ENCODE results near the gene TLCD2. TPM values are rescaled to one million over a fixed set of nuclear protein-coding genes. Genes with fewer than 3 reads are reported as not detected.
"Not testable (repeated sequence)": the region's sequence is repeated elsewhere in the genome, so short reads cannot be mapped to it uniquely, and the experiment has no call there.

Gene TLCD2
- total RNA-seq, 5 donors from 2014 or later (not counting 1 experiment from before 2014, with no cell fraction given) = 0.25 to 0.82 (median 0.59) TPM

DNA sequence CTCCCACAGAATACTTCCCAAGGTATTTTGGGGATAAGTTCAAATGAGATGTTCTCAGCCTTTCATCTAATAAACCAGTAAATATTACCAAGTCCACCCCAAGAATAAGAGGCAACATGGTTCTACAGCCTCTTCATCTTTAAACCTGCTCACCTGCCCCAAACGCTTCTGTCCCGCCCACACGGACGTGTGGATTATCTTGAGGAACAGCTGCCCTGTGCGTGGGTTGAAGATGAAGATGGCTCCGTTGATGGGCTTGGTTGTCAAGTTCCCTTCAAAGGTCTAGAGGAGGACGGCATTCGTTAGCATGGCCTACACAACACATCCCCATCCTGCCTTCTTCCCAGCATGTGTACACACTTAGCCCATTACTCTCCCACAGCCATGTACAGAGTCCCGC, 52.1 kb downstream of the TLCD2 start:
- no peak overlapping the region for H3K27ac Mint-ChIP-seq
- Histone ChIP-seq H3K4me1 (ENCODE audit: control insufficient read depth in 1 of 2, extremely low read depth in 1 of 2, insufficient read depth in 2 of 2, low read length in 2 of 2) (no peaks in the 10 kb centered on the region), H3K36me3 (ENCODE audit: control insufficient read depth in 2 of 2, extremely low read depth in 1 of 2, insufficient read depth in 1 of 2, low read length in 1 of 2) (peaks cover 32 to 87% of the 10 kb centered on the region in 2 donors), H3K27ac (ENCODE audit: low read length) (no peak overlapping the region), H3K27me3 (replicated peaks in 1 of 2; ENCODE audit: control insufficient read depth in 2 of 2, extremely low read depth in 1 of 2, insufficient read depth in 2 of 2, low read length in 1 of 2) (no peaks in the 10 kb centered on the region), H3K9me3 (no peaks in the 10 kb centered on the region), H3K4me3 (ENCODE audit: control insufficient read depth in 1 of 2, extremely low read depth in 1 of 2, low read length in 1 of 2) (no peak overlapping the region)
- ChIA-PET POLR2A (interaction anchor here in 1 of 2 donors (0.6 to 0.7 kb wide), 2 partner anchors 59 to 187 kb away, joined by 3 to 8 read pairs; no protein-coding TSS in a partner anchor), CTCF (no interaction called here)
- H3K4me1 Mint-ChIP-seq = peaks cover 0 to 4% (median 4%) of the 10 kb centered on the region in 3 donors
- ATAC-seq (replicated peaks in 1 of 4) (no peak), DNase-seq (no peak)
- H3K9me3 Mint-ChIP-seq = no peaks in the 10 kb centered on the region
- H3K36me3 Mint-ChIP-seq = peaks cover 71% of the 10 kb centered on the region
- no peaks in the 10 kb centered on the region for H3K27me3 Mint-ChIP-seq
- H3K4me3 Mint-ChIP-seq = no peak overlapping the region
- WGBS (ENCODE audit: insufficient coverage) = 84% methylated on average over 8 of the region's 9 CpGs

DNA sequence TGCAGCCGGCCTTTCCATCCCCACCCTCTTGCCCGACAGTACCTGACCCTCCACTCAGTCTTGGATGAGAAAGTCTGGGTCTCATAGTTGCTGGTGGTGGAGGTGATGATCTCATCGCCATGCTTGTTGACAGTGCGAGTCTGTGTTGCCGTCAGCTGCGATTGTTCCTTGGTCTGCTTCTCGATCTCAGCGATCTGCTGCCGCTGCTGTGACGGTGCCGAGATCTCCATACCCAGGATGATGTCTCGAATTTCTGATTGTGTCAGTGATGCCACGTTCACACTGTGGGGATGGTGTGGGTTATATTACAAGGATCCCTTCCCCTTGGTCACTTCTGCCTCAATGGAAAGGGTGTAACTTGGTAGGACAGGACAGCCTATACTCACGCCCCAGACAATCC, 56.4 kb downstream of the TLCD2 start:
- Histone ChIP-seq H3K27me3 (replicated peaks in 1 of 2; ENCODE audit: control insufficient read depth in 2 of 2, extremely low read depth in 1 of 2, insufficient read depth in 2 of 2, low read length in 1 of 2) (no peaks in the 10 kb centered on the region), H3K36me3 (ENCODE audit: control insufficient read depth in 2 of 2, extremely low read depth in 1 of 2, insufficient read depth in 1 of 2, low read length in 1 of 2) (peaks cover 31 to 80% of the 10 kb centered on the region in 2 donors), H3K9me3 (no peaks in the 10 kb centered on the region), H3K27ac (ENCODE audit: low read length) (no peak overlapping the region), H3K4me3 (ENCODE audit: control insufficient read depth in 1 of 2, extremely low read depth in 1 of 2, low read length in 1 of 2) (no peak overlapping the region), H3K4me1 (ENCODE audit: control insufficient read depth in 1 of 2, extremely low read depth in 1 of 2, insufficient read depth in 2 of 2, low read length in 2 of 2) (peaks cover 0 to 9% of the 10 kb centered on the region in 2 experiments)
- Mint-ChIP-seq H3K4me3 (no peak overlapping the region), H3K27ac (peak overlapping the region in 1 of 2 donors; percentile 36), H3K9me3 (no peaks in the 10 kb centered on the region), H3K4me1 (peaks cover 0 to 8% (median 3%) of the 10 kb centered on the region in 3 donors), H3K27me3 (no peaks in the 10 kb centered on the region), H3K36me3 (peaks cover 48% of the 10 kb centered on the region)
- ATAC-seq (replicated peaks in 1 of 4) (no peak), DNase-seq (no peak)
- POLR2A ChIA-PET = interaction anchor here in 1 of 2 donors (0.6 kb wide), 1 partner anchor 13 kb away, joined by 6 read pairs; no protein-coding TSS in a partner anchor
- 98% methylated on average over 12 of the region's 14 CpGs for WGBS (ENCODE audit: insufficient coverage)
- CTCF ChIA-PET = no interaction called here

DNA sequence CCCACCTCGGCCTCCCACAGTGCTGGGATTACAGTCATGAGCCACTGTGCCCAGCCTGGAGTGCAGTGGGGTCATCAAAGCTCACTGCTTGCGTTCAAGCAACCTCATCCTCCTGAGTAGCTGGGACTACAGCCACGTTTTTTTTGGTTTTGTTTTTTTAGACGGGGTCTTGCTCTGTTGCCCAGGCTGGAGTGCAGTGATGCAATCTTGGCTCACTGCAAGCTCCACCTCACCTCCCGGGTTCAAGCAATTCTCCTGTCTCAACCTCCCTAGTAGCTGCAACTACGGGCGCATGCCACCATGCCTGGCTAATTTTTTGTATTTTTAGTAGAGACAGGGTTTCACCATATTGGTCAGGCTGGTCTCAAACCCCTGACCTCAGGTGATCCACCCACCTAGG, 57.4 kb downstream of the TLCD2 start:
- CTCF ChIA-PET; H3K9me3 Mint-ChIP-seq; H3K4me3 Mint-ChIP-seq; ATAC-seq (replicated peaks in 1 of 4); H3K27ac ChIP-seq (ENCODE audit: low read length); H3K9me3 ChIP-seq; H3K27me3 ChIP-seq (replicated peaks in 1 of 2; ENCODE audit: control insufficient read depth in 2 of 2, extremely low read depth in 1 of 2, insufficient read depth in 2 of 2, low read length in 1 of 2); DNase-seq; H3K27me3 Mint-ChIP-seq; H3K4me3 ChIP-seq (ENCODE audit: control insufficient read depth in 1 of 2, extremely low read depth in 1 of 2, low read length in 1 of 2); H3K27ac Mint-ChIP-seq: not testable (repeated sequence)
- Mint-ChIP-seq H3K36me3 (peaks cover 39% of the 10 kb centered on the region), H3K4me1 (peaks cover 3 to 14% (median 4%) of the 10 kb centered on the region in 3 donors)
- Histone ChIP-seq H3K36me3 (ENCODE audit: control insufficient read depth in 2 of 2, extremely low read depth in 1 of 2, insufficient read depth in 1 of 2, low read length in 1 of 2) (peaks cover 25 to 70% of the 10 kb centered on the region in 2 donors), H3K4me1 (ENCODE audit: control insufficient read depth in 1 of 2, extremely low read depth in 1 of 2, insufficient read depth in 2 of 2, low read length in 2 of 2) (peaks cover 5 to 18% of the 10 kb centered on the region in 2 experiments)
- POLR2A ChIA-PET = interaction anchor here (0.6 to 0.7 kb wide), 2 partner anchors 25 to 618 kb away, joined by 3 to 5 read pairs; no protein-coding TSS in a partner anchor
- WGBS (ENCODE audit: insufficient coverage) = 95% methylated on average over 4 of the region's 7 CpGs

Other genes starting within 250 kb of the TLCD2 start
- 10 to 100 TPM; 18.0 to 41.5 (median 31.2) TPM for gene MYO1C, start 217.7 kb downstream of the TLCD2 start, total RNA-seq
- 100 to 1,000 TPM in 2 of 5 donors, 10 to 100 TPM in 3; 91.1 to 184 (median 97.0) TPM for gene INPP5K, start 193.8 kb downstream of the TLCD2 start, total RNA-seq
- 10 to 100 TPM; 31.8 to 45.6 (median 43.7) TPM for gene PITPNA, start 147.6 kb downstream of the TLCD2 start, total RNA-seq
- gene SLC43A2, start 81.5 kb downstream of the TLCD2 start, total RNA-seq = 10 to 100 TPM in 1 of 5 donors, 1 to 10 TPM in 4; 3.8 to 14.7 (median 7.8) TPM
- 1 to 10 TPM in 4 of 5 donors, under 1 TPM in 1; 0.83 to 2.0 (median 1.5) TPM for gene SCARF1, start 64.6 kb downstream of the TLCD2 start, total RNA-seq
- gene RILP, start 60.5 kb downstream of the TLCD2 start, total RNA-seq = 1 to 10 TPM; 1.2 to 2.9 (median 2.0) TPM
- 100 to 1,000 TPM; 387 to 543 (median 409) TPM for gene PRPF8, start 25.5 kb downstream of the TLCD2 start, total RNA-seq
- gene WDR81, start 14.3 kb upstream of the TLCD2 start, total RNA-seq = 10 to 100 TPM; 41.4 to 76.0 (median 63.1) TPM
- 1 to 10 TPM in 4 of 5 donors, under 1 TPM in 1; 0.86 to 2.9 (median 1.4) TPM for gene SERPINF2, start 32.5 kb upstream of the TLCD2 start, total RNA-seq
- gene SERPINF1, start 51.7 kb upstream of the TLCD2 start, total RNA-seq = 1 to 10 TPM in 4 of 5 donors, under 1 TPM in 1; 0.68 to 8.9 (median 4.4) TPM
- 10 to 100 TPM; 24.4 to 42.7 (median 38.5) TPM for gene SMYD4, start 119.5 kb upstream of the TLCD2 start, total RNA-seq
- 100 to 1,000 TPM in 3 of 5 donors, 10 to 100 TPM in 2; 78.9 to 124 (median 107) TPM for gene RPA1, start 119.6 kb upstream of the TLCD2 start, total RNA-seq